Measurements from ENCODE around the gene PDLIM1. TPM values are rescaled to one million over a fixed set of nuclear protein-coding genes. Genes with fewer than 3 reads are reported as not detected.

Gene PDLIM1
- polyA plus RNA-seq, 3 donors = 1.9 to 5.2 (median 4.8) TPM

GRCh38 chr10:95331596-95332130 lies 40.9 kb upstream of the PDLIM1 start:
- Mint-ChIP-seq H3K4me3 (no peak overlapping the region), H3K27me3 (ENCODE audit: low read depth in 3 of 3) (peaks cover 3 to 5% (median 3%) of the 10 kb centered on the region in 3 donors), H3K4me1 (no peaks in the 10 kb centered on the region), H3K9me3 (no peaks in the 10 kb centered on the region), H3K27ac (no peak overlapping the region), H3K36me3 (no peaks in the 10 kb centered on the region)
- H2AFZ ChIP-seq (ENCODE audit: insufficient read depth, low read depth, low read length, poor library complexity, severe bottlenecking) = no peak overlapping the region
- intact Hi-C loops (cut with micrococcal nuclease) = no loop called here
- H3K36me3 ChIP-seq (replicated peaks in 1 of 2; ENCODE audit: control insufficient read depth in 1 of 2, insufficient read depth in 2 of 2, low read length in 2 of 2) = no peaks in the 10 kb centered on the region
- no peak overlapping the region for H3K27ac ChIP-seq (ENCODE audit: low read depth in 1 of 2, low read length in 2 of 2)
- H3K9ac ChIP-seq (ENCODE audit: insufficient read depth, low read length, poor library complexity, severe bottlenecking) = no peak overlapping the region
- H3K4me1 ChIP-seq (ENCODE audit: control insufficient read depth in 1 of 2, insufficient read depth in 2 of 2, low read length in 2 of 2) = no peaks in the 10 kb centered on the region
- H3K9me3 ChIP-seq (replicated peaks in 1 of 2; ENCODE audit: control insufficient read depth in 1 of 2, insufficient read depth in 1 of 2, low read length in 2 of 2) = no peaks in the 10 kb centered on the region
- H4K20me1 ChIP-seq (ENCODE audit: insufficient read depth, low read length) = no peaks in the 10 kb centered on the region
- DNase-seq = no peak
- 85% methylated on average over 2 of the region's 3 CpGs for WGBS (ENCODE audit: insufficient coverage)
- no peak for TF ChIP-seq CTCF (IDR thresholded peaks at IDR 0.05)
- H3K4me3 ChIP-seq (replicated peaks in 1 of 3; ENCODE audit: low read depth in 2 of 3, low read length in 3 of 3) = no peak overlapping the region
- no peaks in the 10 kb centered on the region for H3K27me3 ChIP-seq (ENCODE audit: control insufficient read depth in 2 of 2, insufficient read depth in 2 of 2, low read length in 2 of 2)
- H3K79me2 ChIP-seq (ENCODE audit: insufficient read depth, low read length) = no peaks in the 10 kb centered on the region
- no peak overlapping the region for H3K4me2 ChIP-seq (replicated peaks; ENCODE audit: extremely low read depth, low read length, poor library complexity, severe bottlenecking)

- Mint-ChIP-seq H3K27ac (no peak overlapping the region), H3K4me1 (no peaks in the 10 kb centered on the region), H3K27me3 (ENCODE audit: low read depth in 3 of 3) (peaks cover 3 to 5% (median 3%) of the 10 kb centered on the region in 3 donors), H3K36me3 (no peaks in the 10 kb centered on the region), H3K4me3 (no peak overlapping the region), H3K9me3 (no peaks in the 10 kb centered on the region)
- no peaks in the 10 kb centered on the region for H3K79me2 ChIP-seq (ENCODE audit: insufficient read depth, low read length)
- no peaks in the 10 kb centered on the region for H3K9me3 ChIP-seq (replicated peaks in 1 of 2; ENCODE audit: control insufficient read depth in 1 of 2, insufficient read depth in 1 of 2, low read length in 2 of 2)
- no peak overlapping the region for H3K4me3 ChIP-seq (replicated peaks in 1 of 3; ENCODE audit: low read depth in 2 of 3, low read length in 3 of 3)
- no peak overlapping the region for H3K4me2 ChIP-seq (replicated peaks; ENCODE audit: extremely low read depth, low read length, poor library complexity, severe bottlenecking)
- no peaks in the 10 kb centered on the region for H4K20me1 ChIP-seq (ENCODE audit: insufficient read depth, low read length)
- WGBS (ENCODE audit: insufficient coverage) = 71% methylated on average over 1 of the region's 1 CpG
- no peak overlapping the region for H3K9ac ChIP-seq (ENCODE audit: insufficient read depth, low read length, poor library complexity, severe bottlenecking)
- H2AFZ ChIP-seq (ENCODE audit: insufficient read depth, low read depth, low read length, poor library complexity, severe bottlenecking) = no peak overlapping the region
- no peak for DNase-seq
- H3K27ac ChIP-seq (ENCODE audit: low read depth in 1 of 2, low read length in 2 of 2) = no peak overlapping the region
- H3K4me1 ChIP-seq (ENCODE audit: control insufficient read depth in 1 of 2, insufficient read depth in 2 of 2, low read length in 2 of 2) = no peaks in the 10 kb centered on the region
- no peak for TF ChIP-seq CTCF (IDR thresholded peaks at IDR 0.05)
- H3K36me3 ChIP-seq (replicated peaks in 1 of 2; ENCODE audit: control insufficient read depth in 1 of 2, insufficient read depth in 2 of 2, low read length in 2 of 2) = no peaks in the 10 kb centered on the region
- intact Hi-C loops (cut with micrococcal nuclease) = no loop called here
- H3K27me3 ChIP-seq (ENCODE audit: control insufficient read depth in 2 of 2, insufficient read depth in 2 of 2, low read length in 2 of 2) = no peaks in the 10 kb centered on the region
Measured at GRCh38 chr10:95330966-95331453, 40.2 kb upstream of the PDLIM1 start.

Measured in CD14-positive monocyte (primary cell).